GM19438 (cell line): Measurements from ENCODE around the gene IFT52.

Source experiments
- ATAC-seq: cut with Tn5 transposase; IDR thresholded peaks from one replicate; pipeline ENCODE4 v1.9.1; 2021; ENCODE audit warnings: low read depth; ENCODE audit not compliant: unreplicated experiment

Gene IFT52

GRCh38 chr20:43681468-43681942 is 90.8 kb downstream of the IFT52 start:
- ATAC-seq = peak; percentile 14

- peak; percentile 89 for ATAC-seq
These were observed 91.3 kb downstream of the IFT52 start for GRCh38 chr20:43681991-43682410.

GRCh38 chr20:43682446-43682845 is 91.7 kb downstream of the IFT52 start:
- no peak for ATAC-seq

GRCh38 chr20:43686820-43687219 is 96.1 kb downstream of the IFT52 start:
- no peak for ATAC-seq

- no peak for ATAC-seq
These were observed 98.4 kb downstream of the IFT52 start for GRCh38 chr20:43689165-43689564.

- ATAC-seq = no peak
These were observed 100.3 kb downstream of the IFT52 start for GRCh38 chr20:43690943-43691598.

- ATAC-seq = peak; percentile 62
These were observed 101.3 kb downstream of the IFT52 start for GRCh38 chr20:43691928-43692524.

GRCh38 chr20:43694763-43695162 is 104.0 kb downstream of the IFT52 start:
- ATAC-seq = no peak

- no peak for ATAC-seq
These were observed 104.8 kb downstream of the IFT52 start for GRCh38 chr20:43695571-43695970.
